Measurements from ENCODE around the gene POLRMT. TPM values are rescaled to one million over a fixed set of nuclear protein-coding genes. Genes with fewer than 3 reads are reported as not detected.
"Not testable (repeated sequence)": the region's sequence is repeated elsewhere in the genome, so short reads cannot be mapped to it uniquely, and the experiment has no call there.

POLRMT gene
- total RNA-seq, 2 experiments from 2014 or later = 42.1 to 52.3 TPM

DNA sequence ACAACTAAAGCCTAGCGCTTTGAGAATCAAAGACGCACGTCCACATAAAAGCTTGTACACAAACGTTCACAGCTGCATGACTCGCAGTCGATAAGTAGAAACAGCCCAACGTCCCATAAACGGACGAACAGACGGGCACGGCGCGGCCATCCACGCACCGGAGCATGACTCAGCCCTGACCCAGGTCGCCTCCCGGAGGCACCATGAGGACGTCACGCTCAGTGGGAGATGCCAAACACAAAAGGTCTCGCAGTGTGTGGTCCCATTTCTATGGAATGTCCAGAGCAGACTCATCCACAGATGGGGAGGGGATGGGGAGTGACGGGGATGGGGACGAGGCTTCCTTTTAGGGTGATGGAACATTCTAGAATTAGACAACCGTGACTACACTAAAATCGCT lies 9.4 kb downstream of the POLRMT start:
- H3K9me3 Mint-ChIP-seq = no peaks in the 10 kb centered on the region
- H3K4me1 Mint-ChIP-seq = peaks cover 2% of the 10 kb centered on the region
- POLR2A ChIA-PET = no interaction called here
- DNase-seq = no peak
- CTCF ChIA-PET = interaction anchor here (0.5 kb wide), 1 partner anchor 12 kb away, joined by 3 read pairs; no protein-coding TSS in a partner anchor
- H3K4me3 Mint-ChIP-seq = no peak overlapping the region
- H3K27ac Mint-ChIP-seq = no peak overlapping the region
- no peaks in the 10 kb centered on the region for H3K27me3 Mint-ChIP-seq
- peaks cover 22% of the 10 kb centered on the region for H3K36me3 Mint-ChIP-seq (ENCODE audit: low read depth)

DNA sequence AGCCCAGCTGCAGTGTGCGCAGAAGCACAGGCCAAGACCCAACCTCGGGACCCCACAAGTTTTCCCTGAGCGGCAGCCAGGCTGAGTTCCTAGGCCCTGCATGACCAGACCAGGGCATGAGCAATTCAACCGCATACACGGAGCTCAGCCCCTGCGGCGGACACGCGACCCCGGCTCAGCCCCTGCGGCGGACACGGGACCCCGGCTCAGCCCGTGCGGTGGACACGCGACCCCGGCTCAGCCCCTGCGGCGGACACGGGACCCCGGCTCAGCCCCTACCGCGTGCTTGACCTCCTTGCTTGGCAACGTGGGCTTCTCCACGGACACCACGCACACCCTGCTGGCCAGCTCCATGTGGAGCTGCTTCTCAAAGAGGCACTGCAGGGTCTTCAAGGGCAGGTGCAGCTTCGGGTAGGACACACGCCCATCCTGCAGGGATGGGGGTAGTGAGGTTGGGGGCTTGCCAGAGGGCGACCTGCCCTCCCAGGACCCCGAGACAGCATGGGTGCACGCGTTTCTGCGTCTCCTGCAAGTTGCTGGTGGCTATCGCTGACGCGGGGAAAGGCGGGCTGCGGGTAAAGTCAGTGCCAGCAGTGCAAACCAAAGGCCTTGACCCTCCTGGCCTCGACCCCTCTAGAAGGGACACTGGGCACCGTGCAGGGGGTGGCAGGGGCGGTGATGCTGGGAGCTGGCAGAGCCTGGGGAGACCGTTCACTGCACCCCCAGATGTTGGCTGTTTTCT lies 10.0 kb downstream of the POLRMT start:
- CTCF ChIA-PET = interaction anchor here (0.5 kb wide), 1 partner anchor 11 kb away, joined by 3 read pairs; no protein-coding TSS in a partner anchor
- Mint-ChIP-seq H3K27me3 (no peaks in the 10 kb centered on the region), H3K9me3 (no peaks in the 10 kb centered on the region), H3K27ac (no peak overlapping the region), H3K36me3 (ENCODE audit: low read depth) (peaks cover 20% of the 10 kb centered on the region), H3K4me3 (no peak overlapping the region), H3K4me1 (peaks cover 2% of the 10 kb centered on the region)
- no peak for DNase-seq
- POLR2A ChIA-PET = no interaction called here

GRCh38 chr19:622666-623065 lies 10.7 kb downstream of the POLRMT start:
- Mint-ChIP-seq H3K4me3 (no peak overlapping the region), H3K36me3 (ENCODE audit: low read depth) (peaks cover 17% of the 10 kb centered on the region), H3K4me1 (peaks cover 2% of the 10 kb centered on the region), H3K9me3 (no peaks in the 10 kb centered on the region), H3K27me3 (no peaks in the 10 kb centered on the region), H3K27ac (no peak overlapping the region)
- ChIA-PET POLR2A (no interaction called here), CTCF (no interaction called here)
- no peak for DNase-seq

GRCh38 chr19:621819-622218 lies 11.5 kb downstream of the POLRMT start:
- DNase-seq = no peak
- no peak overlapping the region for H3K27ac Mint-ChIP-seq
- ChIA-PET POLR2A (no interaction called here), CTCF (interaction anchor here (0.6 kb wide), 1 partner anchor 36 kb away, joined by 4 read pairs; no protein-coding TSS in a partner anchor)
- peaks cover under 1% of the 10 kb centered on the region for H3K4me1 Mint-ChIP-seq
- no peaks in the 10 kb centered on the region for H3K27me3 Mint-ChIP-seq
- H3K4me3 Mint-ChIP-seq = no peak overlapping the region
- peaks cover 17% of the 10 kb centered on the region for H3K36me3 Mint-ChIP-seq (ENCODE audit: low read depth)
- no peaks in the 10 kb centered on the region for H3K9me3 Mint-ChIP-seq

- H3K9me3 Mint-ChIP-seq, DNase-seq, H3K27ac Mint-ChIP-seq, POLR2A ChIA-PET, H3K4me1 Mint-ChIP-seq, CTCF ChIA-PET, H3K4me3 Mint-ChIP-seq, H3K27me3 Mint-ChIP-seq: not testable (repeated sequence)
- H3K36me3 Mint-ChIP-seq (ENCODE audit: low read depth) = peaks cover 17% of the 10 kb centered on the region
These were observed 12.1 kb downstream of the POLRMT start for GRCh38 chr19:621191-621590.

- POLR2A ChIA-PET = no interaction called here
- Mint-ChIP-seq H3K4me3 (no peak overlapping the region), H3K9me3 (no peaks in the 10 kb centered on the region), H3K27me3 (no peaks in the 10 kb centered on the region), H3K4me1 (peaks cover 3% of the 10 kb centered on the region), H3K27ac (no peak overlapping the region), H3K36me3 (ENCODE audit: low read depth) (peaks cover 19% of the 10 kb centered on the region)
- DNase-seq = no peak
- CTCF ChIA-PET = no interaction called here
These were observed 13.0 kb downstream of the POLRMT start for GRCh38 chr19:620166-620862.

DNA sequence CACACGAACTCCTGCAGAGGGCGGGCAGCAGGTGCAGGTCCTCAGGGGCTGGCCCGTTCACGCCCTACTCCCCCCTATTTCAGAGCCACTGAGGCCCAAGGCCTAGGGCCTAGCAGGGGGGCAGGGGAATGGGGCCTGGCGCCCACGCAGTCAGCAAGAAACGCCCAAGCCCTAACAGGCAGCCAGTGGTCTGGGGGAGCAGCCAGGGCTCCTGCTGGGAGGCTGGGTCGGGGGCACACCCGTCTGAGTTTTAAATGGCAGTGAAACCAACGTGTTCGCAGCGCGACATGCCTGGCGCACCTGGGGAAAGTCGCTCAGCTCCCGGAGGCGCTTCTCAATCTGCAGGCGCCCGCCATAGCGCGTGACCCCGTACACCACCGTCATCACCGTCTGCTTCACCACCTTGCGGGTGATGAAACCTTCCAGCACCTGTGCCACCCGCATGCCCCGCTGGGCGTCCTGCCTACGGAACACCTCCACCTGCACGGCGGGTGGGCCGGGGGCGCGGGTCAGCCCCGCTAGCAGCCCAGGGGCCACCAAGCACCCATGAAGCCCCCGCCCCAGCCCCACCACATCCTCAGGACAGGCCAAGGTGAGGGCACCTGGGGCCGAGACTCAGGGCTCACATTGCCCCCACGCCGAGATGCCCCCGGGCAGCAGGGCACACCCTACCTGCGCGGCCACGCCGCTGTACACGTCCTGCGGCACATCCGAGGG lies 13.9 kb downstream of the POLRMT start:
- CTCF ChIA-PET = no interaction called here

DNA sequence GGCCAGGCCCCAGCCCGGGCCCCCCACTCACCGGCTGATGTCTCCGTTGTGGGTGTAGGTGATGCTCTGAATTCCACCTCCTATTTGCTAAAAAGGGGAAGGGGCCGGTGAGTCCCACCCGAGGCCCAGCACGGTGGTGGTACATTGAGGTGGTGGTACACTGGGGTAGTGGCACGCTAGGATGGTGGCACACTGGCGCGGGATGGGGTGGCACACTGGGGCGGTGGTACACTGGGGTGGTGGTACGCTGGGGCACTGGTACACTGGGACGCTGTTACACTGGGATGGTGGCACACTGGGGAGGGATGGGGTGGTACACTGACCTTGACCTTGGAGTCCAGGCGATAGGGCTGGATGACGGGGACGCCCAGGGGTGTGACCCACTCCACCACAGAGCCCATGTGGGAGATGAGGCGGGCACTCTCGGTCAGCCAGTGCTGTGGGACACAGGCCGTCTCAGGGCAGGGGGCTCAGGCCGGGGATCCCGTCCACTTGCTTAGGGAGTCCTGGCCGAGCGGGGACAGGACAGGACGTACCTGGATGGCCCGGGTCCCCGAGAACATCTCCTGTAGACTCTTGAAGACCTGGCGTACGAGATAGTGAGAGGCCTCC lies 14.6 kb downstream of the POLRMT start:
- Mint-ChIP-seq H3K27ac (no peak overlapping the region), H3K4me1 (peaks cover 3% of the 10 kb centered on the region), H3K4me3 (no peak overlapping the region), H3K27me3 (no peaks in the 10 kb centered on the region), H3K9me3 (no peaks in the 10 kb centered on the region), H3K36me3 (ENCODE audit: low read depth) (peaks cover 30% of the 10 kb centered on the region)
- ChIA-PET CTCF (no interaction called here), POLR2A (no interaction called here)
- no peak for DNase-seq

More for the DNA sequence above, 13.9 kb downstream of the POLRMT start:
- Mint-ChIP-seq H3K27me3 (no peaks in the 10 kb centered on the region), H3K9me3 (no peaks in the 10 kb centered on the region), H3K4me1 (peaks cover 3% of the 10 kb centered on the region), H3K27ac (no peak overlapping the region), H3K4me3 (no peak overlapping the region), H3K36me3 (ENCODE audit: low read depth) (peaks cover 27% of the 10 kb centered on the region)
- POLR2A ChIA-PET = no interaction called here
- no peak for DNase-seq

DNA sequence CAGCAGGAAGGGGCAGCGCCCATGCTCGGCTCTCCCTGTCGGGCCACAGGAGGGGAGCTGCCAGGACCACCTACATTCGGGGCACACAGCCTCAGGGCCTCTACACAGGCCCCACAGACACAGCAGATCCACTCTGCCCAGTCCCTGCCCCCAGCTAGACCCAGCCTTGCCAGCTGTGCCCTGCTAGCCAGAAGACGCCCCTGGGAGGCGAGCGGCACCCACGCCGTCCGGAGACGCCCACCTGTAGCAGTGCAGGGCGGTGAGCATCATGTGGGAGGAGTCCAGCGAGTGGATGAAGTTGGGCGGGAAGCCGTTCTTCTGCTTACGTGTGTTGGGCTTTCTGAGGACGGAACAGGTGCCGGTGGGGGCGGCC lies 15.1 kb downstream of the POLRMT start:
- peaks cover 3% of the 10 kb centered on the region for H3K4me1 Mint-ChIP-seq
- DNase-seq = no peak
- ChIA-PET POLR2A (no interaction called here), CTCF (interaction anchor here (0.6 kb wide), 1 partner anchor 13 kb away, joined by 3 read pairs; no protein-coding TSS in a partner anchor)
- peaks cover 26% of the 10 kb centered on the region for H3K36me3 Mint-ChIP-seq (ENCODE audit: low read depth)
- H3K4me3 Mint-ChIP-seq = no peak overlapping the region
- H3K9me3 Mint-ChIP-seq = no peaks in the 10 kb centered on the region
- H3K27ac Mint-ChIP-seq = no peak overlapping the region
- H3K27me3 Mint-ChIP-seq = no peaks in the 10 kb centered on the region

GRCh38 chr19:617551-618246 lies 15.6 kb downstream of the POLRMT start:
- Mint-ChIP-seq H3K9me3 (no peaks in the 10 kb centered on the region), H3K36me3 (ENCODE audit: low read depth) (peaks cover 26% of the 10 kb centered on the region), H3K27me3 (no peaks in the 10 kb centered on the region), H3K4me3 (no peak overlapping the region), H3K4me1 (peaks cover 5% of the 10 kb centered on the region), H3K27ac (no peak overlapping the region)
- no peak for DNase-seq
- CTCF ChIA-PET = interaction anchor here (0.6 kb wide), 1 partner anchor 14 kb away, joined by 3 read pairs; no protein-coding TSS in a partner anchor
- POLR2A ChIA-PET = no interaction called here

DNA sequence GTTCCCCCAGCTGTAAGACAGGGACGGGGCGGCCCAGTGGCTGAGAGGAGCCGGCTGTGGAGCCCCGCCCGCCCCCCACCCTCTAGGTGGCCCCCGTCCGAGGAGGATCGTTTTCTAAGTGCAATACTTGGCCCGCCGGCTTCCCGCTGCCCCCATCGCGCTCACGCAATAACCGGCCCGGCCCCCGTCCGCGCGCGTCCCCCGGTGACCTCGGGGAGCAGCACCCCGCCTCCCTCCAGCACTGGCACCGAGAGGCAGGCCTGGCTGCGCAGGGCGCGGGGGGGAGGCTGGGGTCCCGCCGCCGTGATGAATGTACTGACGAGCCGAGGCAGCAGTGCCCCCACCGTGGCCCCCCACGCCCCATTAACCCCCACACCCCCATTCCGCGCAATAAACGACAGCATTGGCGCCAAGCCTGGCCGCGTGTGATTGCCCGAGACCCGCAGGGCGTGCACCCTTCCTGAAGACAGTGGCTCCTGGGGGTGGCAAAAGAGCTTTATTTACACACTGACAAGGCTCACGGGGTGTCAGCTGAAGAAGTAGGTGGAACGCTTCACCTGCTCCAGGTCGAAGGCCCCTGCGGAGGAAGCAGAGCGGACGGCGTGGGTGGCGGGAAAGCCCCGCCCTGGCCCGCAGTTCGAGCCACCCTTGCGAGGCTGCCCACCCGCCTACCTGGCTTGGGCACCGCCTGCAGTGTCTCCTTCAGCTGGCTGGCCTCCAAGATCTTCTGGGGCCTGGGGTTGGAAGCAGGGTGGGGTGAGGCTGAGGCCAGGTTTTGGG lies 16.4 kb downstream of the POLRMT start:
- Mint-ChIP-seq H3K27me3 (no peaks in the 10 kb centered on the region), H3K27ac (no peak overlapping the region), H3K4me1 (peaks cover 8% of the 10 kb centered on the region), H3K36me3 (ENCODE audit: low read depth) (peaks cover 27% of the 10 kb centered on the region), H3K9me3 (no peaks in the 10 kb centered on the region), H3K4me3 (no peak overlapping the region)
- ChIA-PET CTCF (no interaction called here), POLR2A (no interaction called here)
- DNase-seq = no peak

DNA sequence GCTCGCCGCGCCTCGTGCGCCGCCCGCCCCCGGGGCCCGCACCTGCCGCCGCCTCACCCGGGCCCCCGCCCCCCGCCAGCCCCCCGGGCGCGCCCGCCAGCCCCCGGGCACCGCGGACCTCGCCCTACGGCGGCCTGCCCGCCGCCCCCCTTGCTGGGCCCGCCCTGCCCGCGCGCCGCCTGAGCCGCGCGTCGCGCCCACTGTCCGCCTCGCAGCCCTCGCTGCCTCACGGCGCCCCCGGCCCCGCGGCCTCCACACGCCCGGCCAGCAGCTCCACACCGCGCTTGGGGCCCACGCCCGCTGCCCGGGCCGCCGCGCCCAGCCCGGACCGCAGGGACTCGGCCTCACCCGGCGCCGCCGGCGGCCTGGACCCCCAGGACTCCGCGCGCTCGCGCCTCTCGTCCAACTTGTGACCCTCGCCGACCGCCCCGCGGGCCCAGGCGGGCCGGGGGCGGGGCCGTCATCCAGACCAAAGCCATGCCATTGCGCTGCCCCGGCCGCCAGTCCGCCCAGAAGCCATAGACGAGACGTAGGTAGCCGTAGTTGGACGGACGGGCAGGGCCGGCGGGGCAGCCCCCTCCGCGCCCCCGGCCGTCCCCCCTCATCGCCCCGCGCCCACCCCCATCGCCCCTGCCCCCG lies 17.2 kb downstream of the POLRMT start:
- POLR2A ChIA-PET = no interaction called here
- CTCF ChIA-PET = no interaction called here
- H3K4me3 Mint-ChIP-seq = no peak overlapping the region
- no peaks in the 10 kb centered on the region for H3K9me3 Mint-ChIP-seq
- DNase-seq = no peak
- no peak overlapping the region for H3K27ac Mint-ChIP-seq
- H3K36me3 Mint-ChIP-seq (ENCODE audit: low read depth) = peaks cover 27% of the 10 kb centered on the region
- peaks cover 12% of the 10 kb centered on the region for H3K4me1 Mint-ChIP-seq
- H3K27me3 Mint-ChIP-seq = no peaks in the 10 kb centered on the region
